Activated gamma-delta T cell (primary cell): Measurements from ENCODE around the gene FAM229A.
"Not testable (repeated sequence)": the region's sequence is repeated elsewhere in the genome, so short reads cannot be mapped to it uniquely, and the experiment has no call there.

Experiments used
- DNase-seq: peaks from one replicate; lab custom pipeline; 2025; lab: John Stamatoyannopoulos, UW
- total RNA-seq, 2 donors: gene quantifications; one replicate each; lab custom pipeline; 2026; lab: John Stamatoyannopoulos, UW

FAM229A gene, protein sequence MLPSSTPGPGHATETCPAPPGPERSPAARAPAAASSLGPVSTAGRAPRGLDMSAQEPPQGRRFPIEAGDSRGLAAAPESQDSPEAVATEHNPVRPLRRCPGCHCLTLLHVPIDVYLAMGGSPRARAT
- total RNA-seq, result 18.6 to 27.0 reads per million in 2 donors

DNA sequence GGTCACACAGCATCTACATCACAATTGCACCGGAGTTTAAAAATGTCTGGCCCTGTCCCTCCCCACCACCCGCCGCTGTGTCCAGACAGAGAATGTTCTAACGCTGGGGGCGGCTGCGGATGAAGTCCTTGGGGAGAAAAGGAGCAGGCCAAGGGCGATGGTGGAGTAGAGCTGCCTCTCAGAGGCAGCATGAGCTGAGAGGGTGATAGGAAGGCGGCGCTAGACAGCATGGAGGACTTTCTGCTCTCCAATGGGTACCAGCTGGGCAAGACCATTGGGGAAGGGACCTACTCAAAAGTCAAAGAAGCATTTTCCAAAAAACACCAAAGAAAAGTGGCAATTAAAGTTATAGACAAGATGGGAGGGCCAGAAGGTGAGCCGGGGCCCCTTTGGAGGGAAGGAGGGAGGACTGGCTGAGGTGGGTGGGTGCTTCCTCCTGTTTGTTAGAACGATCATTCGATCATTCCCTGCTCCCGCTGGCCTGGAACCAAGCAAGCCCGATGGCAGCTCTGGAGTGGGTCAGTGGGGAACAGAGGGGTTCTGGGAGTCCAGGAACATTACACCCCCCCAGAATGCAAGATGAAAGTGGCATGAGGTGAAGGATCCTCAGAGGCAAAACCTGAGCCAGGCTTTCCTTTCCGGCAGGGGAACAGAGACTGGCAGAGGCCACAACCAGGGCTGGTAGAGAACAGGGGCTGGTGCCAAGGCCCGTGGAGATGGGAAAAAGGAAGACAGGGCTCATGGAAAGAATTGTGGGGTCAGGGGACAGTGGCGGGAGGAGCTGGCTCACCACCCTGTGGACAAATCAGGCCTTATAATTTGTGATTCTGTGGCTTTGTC is at the start of gene FAM229A, which contains the start of gene TSSK3:
Gene FAM229A, minus strand, starts transcription at position 12 of the 840 bp plus-strand sequence. CDS start 394 bp downstream, outside the sequence.
Gene TSSK3, plus strand, starts transcription at position 66 of the 840 bp plus-strand sequence. Its CDS starts 163 bp downstream, at position 229.
- DNase-seq, result no peak

DNA sequence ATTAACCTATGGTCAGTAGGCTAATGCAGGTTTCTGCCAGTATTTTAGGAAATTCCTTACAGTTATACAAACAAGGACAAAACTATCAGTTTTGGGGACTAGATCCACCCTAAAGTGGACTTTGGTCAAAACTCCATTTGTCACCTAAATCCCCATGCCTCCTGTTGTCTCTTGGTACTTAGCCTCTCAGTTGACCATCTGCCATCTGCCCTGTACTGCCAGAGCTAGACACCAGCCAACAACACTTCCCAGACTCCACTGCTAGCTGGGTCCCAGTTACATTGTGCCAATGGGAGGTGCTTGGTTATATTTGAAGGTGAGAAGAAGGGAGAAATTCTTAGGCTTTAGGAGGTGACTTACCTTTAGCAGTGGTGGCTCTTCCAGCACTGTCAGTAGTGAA is 49.0 kb upstream of the FAM229A start:
- no peak for DNase-seq

DNA sequence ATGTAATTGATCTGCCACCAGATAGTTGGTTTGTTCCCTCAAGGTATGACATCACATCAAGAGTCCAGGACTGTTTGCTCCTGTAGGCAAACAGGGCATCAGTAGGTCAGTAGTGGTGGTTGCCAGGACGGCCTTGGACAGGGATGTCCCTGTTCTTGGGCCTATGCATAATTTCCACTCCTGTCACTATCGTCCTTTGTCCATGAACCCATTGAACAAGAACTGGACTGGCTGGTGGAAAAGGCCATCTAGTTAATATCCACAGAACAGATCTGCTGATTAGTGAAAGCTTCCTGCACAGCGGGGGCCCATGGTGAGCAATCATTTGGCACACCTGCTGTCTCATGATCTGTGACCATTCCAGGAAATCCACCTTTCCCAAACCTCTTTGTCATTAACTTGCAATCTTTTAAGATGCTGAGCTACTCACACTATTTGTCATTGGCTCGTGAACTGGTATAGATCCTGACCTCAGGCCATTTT is 44.4 kb upstream of the FAM229A start:
- DNase-seq, result no peak

DNA sequence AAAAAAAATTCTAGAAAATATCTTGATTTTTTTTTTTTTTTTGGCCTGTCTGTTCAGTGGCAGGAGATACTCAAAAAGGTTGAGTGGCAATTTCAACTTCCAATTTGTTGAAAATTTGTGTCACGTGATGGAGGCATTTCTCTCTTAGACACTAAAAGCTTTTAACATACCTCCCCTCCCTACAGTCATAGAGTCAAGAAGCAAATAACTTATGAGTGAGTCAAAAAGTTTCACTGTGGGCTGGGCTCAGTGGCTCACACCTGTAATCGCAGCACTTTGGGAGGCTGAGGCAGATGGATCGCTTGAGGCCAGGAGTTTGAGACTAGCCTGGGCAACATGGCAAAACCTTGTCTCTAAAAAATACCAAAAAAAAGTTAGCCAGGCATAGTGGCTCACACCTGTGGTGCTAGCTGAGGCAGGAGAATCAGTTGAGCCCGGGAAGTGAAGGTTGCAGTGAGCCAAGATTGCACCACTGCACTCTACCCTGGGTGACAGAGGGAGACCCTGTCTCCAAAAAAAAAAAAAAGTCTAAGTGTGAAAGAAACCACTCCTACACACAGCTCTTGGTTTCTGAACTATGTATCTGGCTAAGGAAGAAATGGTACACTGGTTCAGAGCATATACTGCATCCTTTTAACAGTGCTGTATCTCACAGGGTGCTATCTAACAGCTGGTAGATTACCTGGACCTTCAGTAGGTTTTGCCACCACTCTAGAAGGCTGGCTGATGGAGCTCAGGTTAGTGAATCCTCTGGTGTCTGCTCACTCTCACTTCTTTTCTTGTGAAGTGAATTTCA is 43.6 kb upstream of the FAM229A start:
- DNase-seq, result no peak

DNA sequence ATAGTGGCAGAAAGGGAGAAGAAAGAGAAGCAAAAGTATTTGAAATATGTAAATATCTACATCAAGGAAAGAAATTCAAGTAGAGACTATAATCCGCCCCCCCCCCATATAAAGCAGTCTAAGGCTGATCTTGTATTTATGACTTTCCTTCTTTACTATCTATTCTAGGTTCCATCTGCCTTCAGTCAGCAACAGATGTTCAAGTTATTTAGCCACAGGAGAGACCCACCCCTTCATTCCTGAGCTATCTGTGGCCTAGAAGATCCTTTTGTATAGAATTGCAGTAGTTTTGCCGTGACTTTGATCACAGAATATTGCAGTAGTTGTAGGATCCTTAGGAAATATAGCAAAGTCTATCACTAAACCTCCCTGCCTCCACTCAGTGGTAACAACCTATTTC is 42.7 kb upstream of the FAM229A start:
- no peak for DNase-seq

DNA sequence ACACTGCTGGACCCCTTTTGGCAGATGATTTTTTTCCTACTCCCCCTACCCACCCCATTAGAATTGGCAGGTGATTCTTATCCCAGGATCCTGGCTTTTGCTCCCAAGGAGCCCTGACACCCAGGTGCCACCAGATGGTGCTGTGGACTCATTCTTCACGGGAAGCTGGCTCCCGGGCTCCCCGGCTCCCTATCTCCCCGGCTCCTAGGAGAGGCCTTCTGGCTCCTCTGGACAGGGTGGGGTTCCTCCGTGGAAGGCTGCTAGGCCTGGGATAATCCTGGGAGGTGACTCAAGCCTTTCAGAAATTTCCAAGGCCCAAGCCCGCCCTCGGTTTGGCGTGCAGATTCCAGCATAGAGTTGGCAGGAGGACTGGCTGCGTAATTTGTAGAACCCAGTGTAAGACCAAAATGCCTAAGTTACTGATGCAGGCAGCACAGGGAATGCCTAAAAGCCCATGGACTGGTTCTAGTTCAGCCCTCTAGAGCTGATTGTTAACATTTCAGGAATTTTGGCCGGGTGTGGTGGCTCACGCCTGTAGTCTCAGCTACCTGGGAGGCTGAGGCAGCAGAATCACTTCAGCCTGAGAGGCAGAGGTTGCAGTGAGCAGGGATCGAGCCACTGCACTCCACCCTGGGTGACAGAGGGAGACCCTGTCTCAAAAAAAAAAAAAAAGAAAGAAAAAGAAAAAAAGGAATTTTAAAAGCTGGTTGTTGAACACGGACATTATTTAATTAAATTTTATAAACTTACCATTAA is 38.8 kb upstream of the FAM229A start:
- DNase-seq, result no peak

DNA sequence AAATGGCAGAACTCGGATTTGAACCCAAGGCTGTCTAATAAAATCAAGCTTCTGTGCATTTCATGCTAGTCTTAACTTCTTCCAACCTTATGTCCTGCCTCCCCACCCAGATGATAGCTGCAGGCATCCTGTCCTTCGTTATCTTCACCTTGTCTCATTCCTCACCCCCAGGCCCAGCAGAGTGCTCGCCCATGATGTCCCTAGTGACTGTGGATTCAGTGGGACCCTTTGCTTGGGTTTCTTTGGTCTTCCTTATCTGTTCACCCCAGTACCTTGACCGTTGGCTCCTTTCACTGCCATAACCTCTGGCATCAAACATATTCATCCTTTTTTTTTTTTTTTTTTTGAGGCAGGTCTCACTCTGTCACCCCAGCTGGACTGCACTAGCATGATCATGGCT is 37.6 kb upstream of the FAM229A start:
- no peak for DNase-seq

DNA sequence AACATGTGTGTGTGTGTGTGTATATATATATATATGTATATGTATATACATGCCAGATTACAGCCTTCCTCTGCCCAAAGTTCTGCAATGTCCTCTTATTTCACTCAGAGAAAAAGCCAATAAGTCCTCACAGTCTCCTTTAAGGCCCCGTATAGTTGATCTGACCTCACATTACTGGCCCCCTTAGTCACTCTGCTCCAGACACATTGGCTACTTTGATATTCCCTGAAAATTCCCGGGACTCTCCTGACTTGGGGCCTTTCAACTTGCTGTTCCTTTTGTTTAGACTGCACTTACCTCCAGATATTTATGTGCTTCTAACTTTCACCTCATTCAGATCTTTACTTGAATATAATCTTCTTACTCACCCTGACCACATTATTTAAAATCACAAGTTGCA is 36.1 kb upstream of the FAM229A start:
- DNase-seq, result no peak

DNA sequence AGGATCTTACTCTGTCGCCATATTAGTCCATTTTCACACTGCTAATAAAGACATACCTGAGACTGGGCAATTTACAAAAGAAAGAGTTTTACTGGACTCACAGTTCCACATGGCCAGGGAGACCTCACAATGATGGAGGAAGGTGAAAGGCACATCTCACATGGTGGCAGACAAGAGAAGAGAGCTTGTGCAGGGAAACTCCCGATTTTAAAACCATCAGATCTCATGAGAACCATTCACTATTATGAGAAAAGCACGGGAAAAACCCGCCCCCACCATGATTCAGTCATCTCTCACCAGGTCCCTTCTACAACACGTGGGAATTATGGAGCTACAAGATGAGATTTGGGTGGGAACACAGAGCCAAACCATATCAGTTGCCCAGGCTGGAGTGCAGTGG is 34.2 kb upstream of the FAM229A start:
- not testable (repeated sequence) for DNase-seq

DNA sequence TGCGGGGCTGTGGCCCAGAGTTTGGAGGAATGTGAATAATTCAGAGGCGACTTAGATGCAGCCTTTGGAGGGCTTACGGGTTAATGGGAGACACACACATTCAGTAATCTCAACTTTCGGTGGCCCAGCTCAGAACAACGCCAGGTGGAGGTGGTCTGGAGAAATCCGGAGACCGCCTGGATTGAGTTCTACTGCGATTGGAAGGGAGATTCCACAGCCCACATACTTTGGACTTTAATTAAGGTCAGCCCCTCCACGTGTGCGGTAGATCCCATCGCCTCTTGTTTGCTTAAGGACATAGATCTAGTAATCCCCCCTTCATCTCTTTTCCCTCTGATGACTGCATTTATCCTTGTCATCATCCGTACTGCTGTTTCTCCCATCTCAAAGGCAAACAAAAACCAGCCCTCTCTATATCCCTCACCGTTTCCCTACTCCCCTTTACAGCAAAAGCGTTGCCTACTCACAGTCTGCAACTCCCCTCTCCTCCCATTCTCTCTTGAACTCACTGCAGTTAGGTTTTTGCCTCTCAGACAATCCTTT is 32.7 kb upstream of the FAM229A start:
- no peak for DNase-seq

DNA sequence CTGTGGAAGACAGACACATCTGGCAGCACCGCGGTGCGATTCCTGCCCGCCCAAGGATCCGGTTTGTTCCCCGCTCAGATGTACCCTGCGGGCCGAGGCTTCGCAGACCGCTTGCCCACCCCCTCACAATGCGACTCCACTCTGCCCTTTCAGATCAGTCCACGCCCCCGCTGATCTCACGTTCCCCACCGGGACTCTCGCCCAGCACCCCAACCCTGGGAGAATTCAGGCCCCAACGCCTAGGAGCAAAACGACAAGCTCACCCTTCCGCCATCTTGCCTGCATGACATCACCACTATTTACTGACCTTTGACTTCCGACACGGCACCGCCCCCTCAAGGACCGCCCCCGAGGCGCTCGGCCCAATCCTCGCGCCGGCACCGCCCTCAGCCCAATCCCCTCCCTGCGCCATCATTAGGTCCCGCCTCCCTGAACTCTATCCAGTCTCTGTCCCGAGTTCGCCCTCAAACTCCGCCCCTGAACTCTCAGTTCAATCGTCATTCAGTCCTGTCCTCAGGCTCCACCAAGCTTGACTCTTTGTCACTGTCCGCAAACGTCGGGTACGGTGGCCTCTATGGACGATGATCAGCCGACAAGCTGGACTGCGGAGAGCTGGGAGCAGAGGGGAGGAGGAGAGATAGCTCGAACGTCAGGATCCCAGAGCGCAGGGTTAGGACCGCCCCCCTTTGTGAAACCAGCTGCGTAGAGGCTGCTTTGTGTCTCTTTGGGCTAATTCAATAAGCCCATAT is 32.0 kb upstream of the FAM229A start, which contains the start of gene BSDC1:
Gene BSDC1, minus strand, starts transcription at position 301 of the 749 bp plus-strand sequence. Its CDS starts 27 bp downstream, at position 274.
- DNase-seq, result peak; percentile 88

DNA sequence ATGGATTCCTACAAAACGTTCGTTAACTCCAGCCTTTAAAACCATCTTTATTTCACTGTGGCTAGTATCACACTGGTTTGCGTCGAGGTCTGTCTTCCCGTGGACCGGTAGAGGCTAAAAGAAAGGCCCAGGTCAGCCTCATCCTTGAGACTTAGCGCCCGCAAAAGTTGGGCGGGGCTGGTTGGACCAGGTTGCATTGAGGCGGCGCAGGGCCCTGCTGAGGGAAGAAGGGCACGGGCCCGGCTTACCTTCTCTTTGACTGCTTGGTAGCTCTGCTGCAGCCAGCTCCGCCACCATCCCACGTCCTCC is 31.5 kb upstream of the FAM229A start:
- DNase-seq, result no peak

DNA sequence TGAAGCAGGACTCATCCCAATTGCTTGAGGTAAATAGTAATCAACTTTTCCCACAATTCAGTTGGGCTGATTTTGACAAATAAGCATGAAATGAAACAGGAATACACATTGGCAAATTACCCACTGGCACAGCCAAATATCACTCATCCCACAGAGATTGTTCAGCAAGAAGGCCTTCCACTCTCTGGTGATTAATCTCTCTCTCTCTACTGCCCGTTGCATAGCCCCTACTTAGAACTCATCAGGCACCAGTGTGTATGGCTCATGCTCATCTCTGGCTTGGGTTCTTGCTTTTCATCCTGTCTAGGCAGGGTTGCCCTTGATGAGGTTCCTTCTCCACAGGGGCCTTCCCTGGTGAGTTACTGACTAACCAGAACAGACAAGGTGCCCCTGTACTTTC is 30.9 kb upstream of the FAM229A start:
- no peak for DNase-seq

DNA sequence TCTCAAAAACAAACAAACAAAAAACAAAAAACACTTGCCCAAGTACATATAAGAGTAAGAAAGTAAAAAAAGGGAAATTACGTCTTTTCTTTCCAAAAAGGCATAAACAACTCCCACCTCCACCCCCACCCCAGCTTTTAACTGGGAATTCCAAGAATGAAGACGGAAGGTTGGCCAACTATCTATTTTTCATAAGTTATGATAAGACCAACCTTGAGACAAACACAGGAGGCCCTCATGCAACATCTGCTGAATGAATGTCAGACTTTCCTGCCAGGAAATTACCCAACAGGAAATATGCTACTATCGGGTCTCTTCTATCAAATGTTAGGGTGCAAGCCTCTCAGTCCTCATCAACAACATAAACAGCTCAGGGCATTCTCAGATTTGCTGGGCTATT is 30.0 kb upstream of the FAM229A start:
- DNase-seq, result no peak

DNA sequence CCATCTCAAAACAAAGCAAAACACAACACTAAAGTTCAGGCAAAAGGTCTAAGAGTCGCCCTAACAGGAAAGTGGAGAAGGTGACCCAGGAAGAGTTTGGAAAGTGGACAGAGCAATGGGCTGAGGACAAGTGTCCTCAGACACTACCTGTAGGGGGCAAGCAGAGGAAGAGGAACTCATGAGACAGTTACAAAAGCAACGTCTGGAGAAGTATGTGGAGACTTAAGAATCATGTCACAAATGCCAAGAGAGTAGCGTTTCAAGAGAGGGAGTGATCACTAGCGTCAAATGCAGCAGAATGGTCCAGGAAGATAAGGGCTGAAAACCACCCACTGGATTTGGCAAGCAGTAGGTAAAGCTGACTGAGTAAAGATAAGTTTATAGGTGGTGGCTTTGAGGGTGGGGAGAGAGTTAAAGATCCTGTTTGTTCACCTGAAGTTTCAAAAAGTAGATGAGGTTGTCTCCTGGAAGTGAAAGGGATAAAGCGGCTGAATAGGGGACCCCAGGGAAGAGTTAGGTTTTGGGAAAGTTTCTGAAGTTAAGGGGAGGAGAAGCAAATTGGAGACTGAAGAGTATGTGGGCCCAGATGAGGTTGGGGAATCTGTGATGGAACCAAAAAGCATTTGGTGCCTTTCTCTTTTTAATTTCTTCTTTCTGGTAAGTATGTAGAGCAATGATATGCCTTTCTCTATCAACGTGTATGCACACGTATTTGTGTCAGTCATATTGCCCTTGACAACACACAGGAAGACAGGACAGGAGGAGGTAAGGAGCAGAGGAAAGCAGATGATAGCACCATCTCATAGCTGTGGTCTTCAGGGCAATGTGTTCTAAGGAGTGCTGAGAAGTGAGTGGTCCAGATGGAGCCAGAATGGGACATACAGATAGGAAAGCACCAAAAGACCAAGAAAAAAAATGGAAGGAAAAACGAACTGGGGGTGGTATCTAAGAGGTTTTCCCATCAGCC is 28.9 kb upstream of the FAM229A start:
- DNase-seq, result no peak

DNA sequence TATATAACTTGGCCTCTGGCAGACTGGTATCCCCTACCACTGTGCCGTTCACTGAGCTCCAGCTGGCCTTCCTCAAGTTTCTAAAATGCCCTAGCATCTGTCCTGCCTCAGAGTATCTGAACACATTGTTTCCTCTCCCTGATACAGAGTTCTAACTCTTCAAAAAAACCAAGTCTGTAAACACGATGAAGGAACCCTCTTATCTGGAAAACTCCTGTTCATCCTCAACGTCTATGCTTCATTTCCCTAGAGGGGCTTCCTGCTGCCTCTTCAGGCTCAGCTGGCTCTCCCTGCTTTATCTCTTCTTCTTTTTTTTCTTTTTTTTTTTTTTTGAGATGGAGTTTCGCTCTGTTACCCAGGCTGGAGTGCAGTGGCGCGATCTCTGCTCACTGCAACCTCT is 26.4 kb upstream of the FAM229A start:
- DNase-seq, result no peak

DNA sequence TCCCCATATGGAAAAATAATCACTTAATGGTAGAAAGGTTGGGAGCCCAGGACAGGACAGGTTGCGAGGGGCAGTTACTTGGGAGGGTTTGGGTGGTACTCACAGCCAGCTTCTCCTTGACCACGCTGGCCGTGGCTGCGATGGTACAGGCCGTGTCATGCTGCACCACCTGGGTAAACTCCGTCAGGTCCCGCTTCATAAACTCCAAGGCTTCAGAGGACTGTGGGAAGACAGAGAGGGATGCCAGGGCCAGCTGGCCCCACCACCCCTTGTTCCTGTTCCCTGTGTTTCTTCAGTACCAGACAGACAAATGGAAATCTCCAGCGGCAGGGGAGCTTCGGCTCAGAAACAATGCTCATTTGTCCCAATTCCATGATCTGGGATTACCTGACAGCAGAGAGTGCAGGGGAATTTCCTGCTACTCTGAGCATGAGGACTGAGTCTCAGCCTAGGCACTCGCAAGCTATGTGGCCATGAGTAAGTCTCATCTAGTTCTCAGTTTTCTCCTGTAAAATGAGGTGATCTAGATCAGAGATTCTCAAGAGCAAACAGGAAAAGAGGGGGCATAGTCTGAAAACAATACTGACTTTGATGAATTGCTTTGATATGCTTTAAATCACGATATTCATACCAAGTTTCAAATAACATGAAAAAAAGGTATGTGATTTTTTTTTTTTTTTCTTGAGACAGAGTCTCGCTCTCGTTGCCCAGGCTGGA is 24.5 kb upstream of the FAM229A start:
- DNase-seq, result no peak

DNA sequence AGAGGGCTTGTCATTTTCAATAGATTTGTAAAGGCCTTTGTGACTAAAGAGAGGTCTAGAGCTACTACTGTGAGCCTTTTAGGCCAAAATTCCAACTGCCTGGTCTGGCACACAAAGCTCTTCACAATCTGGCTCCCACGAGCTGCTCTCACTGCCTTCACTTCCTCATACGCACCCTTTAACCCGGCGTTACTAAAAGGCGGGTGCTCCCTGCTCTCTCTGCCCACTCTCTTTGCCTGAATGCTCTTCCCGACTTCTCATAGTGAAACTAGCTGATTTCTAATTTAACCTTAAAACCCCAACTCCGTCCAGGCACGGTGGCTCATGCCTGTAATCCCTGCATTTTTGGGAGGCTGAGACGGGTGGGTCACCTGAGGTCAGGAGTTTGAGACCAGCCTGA is 17.8 kb upstream of the FAM229A start:
- no peak for DNase-seq
